ENCODE data around the gene SNAPC2. TPM values are rescaled to one million over a fixed set of nuclear protein-coding genes. Genes with fewer than 3 reads are reported as not detected.

The SNAPC2 gene
- total and polyA plus RNA-seq, 2 of the 13 experiments (the other 11 are each of a cell fraction or from before 2014, with no cell fraction given): 10.2 to 12.7 TPM

- CTCF ChIA-PET (ENCODE audit: low intra/inter-chr PET ratio, low total read pairs): no interaction called here
- ATAC-seq: no peak
- Histone ChIP-seq H2AFZ (ENCODE audit: low read length) (no peak overlapping the region), H3K4me1 (ENCODE audit: insufficient read depth, low read length) (peaks cover 24% of the 10 kb centered on the region), H3K79me2 (ENCODE audit: insufficient read depth, low read length) (no peaks in the 10 kb centered on the region), H3K9ac (ENCODE audit: insufficient read depth, low read depth, low read length) (no peak overlapping the region), H3K4me3 (replicated peaks in 1 of 3; ENCODE audit: insufficient read depth in 1 of 3, low read depth in 2 of 3, low read length in 3 of 3) (no peak overlapping the region), H3K9me3 (ENCODE audit: low read length) (no peaks in the 10 kb centered on the region), H3K4me2 (ENCODE audit: low read depth, low read length) (no peak overlapping the region), H3K27ac (ENCODE audit: extremely low read length, insufficient read depth, low read length) (no peak overlapping the region), H3K27me3 (ENCODE audit: control insufficient read depth in 1 of 2, insufficient read depth in 2 of 2, low read length in 2 of 2) (no peaks in the 10 kb centered on the region), H4K20me1 (ENCODE audit: insufficient read depth, low read length) (no peaks in the 10 kb centered on the region), H3K36me3 (replicated peaks in 1 of 2; ENCODE audit: control insufficient read depth in 1 of 2, insufficient read depth in 2 of 2, low read length in 2 of 2) (peaks cover 22 to 79% of the 10 kb centered on the region in 2 experiments; a peak in 4 of 5 replicates)
- intact Hi-C loops (cut with micrococcal nuclease; ENCODE audit: unreplicated experiment): no loop called here
- POLR2A ChIA-PET: interaction anchor here (1.4 kb wide), 1 partner anchor 21 kb away, joined by 7 read pairs; the partner anchor contains the start of gene TIMM44
- TF ChIP-seq FOXK2 (IDR thresholded peaks at IDR 0.05) (no peak), SMYD3 (CRISPR knock-in tag; IDR thresholded peaks at IDR 0.05) (no peak), AHR (CRISPR knock-in tag; IDR thresholded peaks at IDR 0.05) (no peak), ZSCAN21 (CRISPR knock-in tag; IDR thresholded peaks at IDR 0.05; ENCODE audit: borderline replicate concordance) (no peak), GTF2F1 (IDR thresholded peaks at IDR 0.05; ENCODE audit: low read length) (no peak)
- TF ChIP-seq, protein P1, sequence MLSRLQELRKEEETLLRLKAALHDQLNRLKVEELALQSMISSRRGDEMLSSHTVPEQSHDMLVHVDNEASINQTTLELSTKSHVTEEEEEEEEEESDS (CRISPR knock-in tag; IDR thresholded peaks at IDR 0.05; ENCODE audit: borderline replicate concordance): no peak
- no peak for FAIRE-seq
- BruUV-seq (replicated peaks): no TSS peak
- DNase-seq (ENCODE audit: low spot score): no peak
- in situ Hi-C loops (cut with HindIII; ENCODE audit: extremely low pct_ligation_motif_present, low pct_unique_long_range_greater_than_20kb): no loop called here
- 98% methylated on average over 12 of the region's 12 CpGs for WGBS (ENCODE audit: low lambda C conversion rate)
These were observed 45.2 kb downstream of the SNAPC2 start for GRCh38 chr19:7965259-7965841.

DNA sequence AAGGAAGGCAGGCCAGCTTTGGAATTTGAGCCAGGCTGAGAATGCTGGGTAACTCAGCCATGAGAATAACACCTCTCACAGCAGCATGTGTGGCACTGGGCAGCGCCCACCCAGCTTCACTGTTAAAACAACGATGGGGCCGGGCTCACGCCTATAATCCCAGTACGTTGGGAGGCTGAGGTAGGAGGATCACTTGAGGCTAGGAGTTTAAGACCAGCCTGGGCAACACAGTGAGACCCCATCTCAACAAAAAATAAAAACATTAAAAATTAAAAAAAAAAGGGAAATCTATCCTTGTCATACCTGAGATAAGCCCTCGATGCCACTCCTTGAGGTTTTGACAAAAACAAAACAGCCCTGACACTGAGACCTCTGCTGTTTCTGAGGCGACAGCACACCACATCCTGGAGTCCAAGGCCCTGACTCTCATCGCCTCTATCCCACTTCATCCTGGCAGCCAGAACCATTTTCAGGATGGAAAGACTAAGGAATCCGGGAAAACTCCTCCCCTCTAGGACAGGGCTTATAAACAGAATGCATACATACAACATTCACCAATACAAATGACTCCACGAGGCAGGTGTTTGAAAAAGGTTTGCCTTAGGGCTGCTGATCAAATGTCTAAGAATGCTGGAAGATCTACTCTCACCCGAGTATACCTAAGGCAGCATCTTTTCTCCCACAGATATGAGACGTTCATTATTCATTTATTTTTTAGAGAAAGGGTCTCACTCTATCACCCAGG is 46.0 kb downstream of the SNAPC2 start:
- no peak overlapping the region for H3K27ac ChIP-seq (ENCODE audit: extremely low read length, insufficient read depth, low read length)
- CTCF ChIA-PET (ENCODE audit: low intra/inter-chr PET ratio, low total read pairs): no interaction called here
- no peaks in the 10 kb centered on the region for H3K27me3 ChIP-seq (ENCODE audit: control insufficient read depth in 1 of 2, insufficient read depth in 2 of 2, low read length in 2 of 2)
- no peak for FAIRE-seq
- no peak overlapping the region for H3K9ac ChIP-seq (ENCODE audit: insufficient read depth, low read depth, low read length)
- no peak overlapping the region for H3K4me3 ChIP-seq (replicated peaks in 1 of 3; ENCODE audit: insufficient read depth in 1 of 3, low read depth in 2 of 3, low read length in 3 of 3)
- BruUV-seq (replicated peaks): no TSS peak
- no peak for DNase-seq (ENCODE audit: low spot score)
- POLR2A ChIA-PET: no interaction called here
- 98% methylated on average over 11 of the region's 12 CpGs for WGBS (ENCODE audit: low lambda C conversion rate)
- peaks cover 24% of the 10 kb centered on the region for H3K4me1 ChIP-seq (ENCODE audit: insufficient read depth, low read length)
- in situ Hi-C loops (cut with HindIII; ENCODE audit: extremely low pct_ligation_motif_present, low pct_unique_long_range_greater_than_20kb) (no loop called here), intact Hi-C loops (cut with micrococcal nuclease; ENCODE audit: unreplicated experiment) (no loop called here)
- no peak overlapping the region for H2AFZ ChIP-seq (ENCODE audit: low read length)
- H3K36me3 ChIP-seq (replicated peaks in 1 of 2; ENCODE audit: control insufficient read depth in 1 of 2, insufficient read depth in 2 of 2, low read length in 2 of 2): peaks cover 24 to 72% of the 10 kb centered on the region in 2 experiments; a peak in 4 of 5 replicates
- H3K9me3 ChIP-seq (ENCODE audit: low read length): no peaks in the 10 kb centered on the region
- no peaks in the 10 kb centered on the region for H3K79me2 ChIP-seq (ENCODE audit: insufficient read depth, low read length)
- H3K4me2 ChIP-seq (ENCODE audit: low read depth, low read length): no peak overlapping the region
- H4K20me1 ChIP-seq (ENCODE audit: insufficient read depth, low read length): peaks cover 3% of the 10 kb centered on the region; the same call in 1 of the 2 replicates
- no peak for ATAC-seq
- TF ChIP-seq MIER3 (CRISPR knock-in tag; IDR thresholded peaks at IDR 0.05; ENCODE audit: borderline replicate concordance): no peak
- no peak for TF ChIP-seq ZNF235 (CRISPR knock-in tag; IDR thresholded peaks at IDR 0.05; ENCODE audit: borderline replicate concordance)
- no peak for TF ChIP-seq TFE3 (CRISPR knock-in tag; IDR thresholded peaks at IDR 0.05)
- TF ChIP-seq ZNF20 (CRISPR knock-in tag; IDR thresholded peaks at IDR 0.05): no peak
- no peak for TF ChIP-seq ZNF766 (CRISPR knock-in tag; IDR thresholded peaks at IDR 0.05; ENCODE audit: borderline replicate concordance)
- no peak for TF ChIP-seq SUZ12 (IDR thresholded peaks at IDR 0.05; ENCODE audit: low read depth, low read length)
- no peak for TF ChIP-seq CENPBD1 (CRISPR knock-in tag; IDR thresholded peaks at IDR 0.05; ENCODE audit: borderline replicate concordance, low read depth)
- TF ChIP-seq ZNF850 (CRISPR knock-in tag; conservative IDR thresholded peaks at IDR 0.05): no peak
